ENCODE measurements around the gene HOXC5. TPM values are rescaled to one million over a fixed set of nuclear protein-coding genes. Genes with fewer than 3 reads are reported as not detected.

The HOXC5 gene
- total RNA-seq, 1 experiment from 2014 or later = 5.0 TPM

GRCh38 chr12:54015018-54015931 lies 17.6 kb upstream of the HOXC5 start:
- peaks cover 51% of the 10 kb centered on the region for H3K4me1 ChIP-seq (ENCODE audit: control insufficient read depth, insufficient read depth, low read length)
- TF ChIP-seq POLR2AphosphoS5 (IDR thresholded peaks at IDR 0.05; ENCODE audit: low read depth, low read length) (no peak), SIN3A (IDR thresholded peaks at IDR 0.05; ENCODE audit: borderline replicate concordance, insufficient read depth, low read depth, low read length) (no peak), REST (IDR thresholded peaks at IDR 0.05; ENCODE audit: insufficient read depth in 1 of 2, low read depth in 2 of 2, low read length in 1 of 2) (no peak), TCF7L2 (IDR thresholded peaks at IDR 0.05; ENCODE audit: low read depth, low read length) (no peak), CTCF (IDR thresholded peaks at IDR 0.05) (no peak)
- peaks cover 2% of the 10 kb centered on the region; the same call in 1 of the 2 replicates for H3K36me3 ChIP-seq (ENCODE audit: control insufficient read depth, insufficient read depth, low read length)
- peak overlapping the region; percentile 72 to 91 for H3K4me3 ChIP-seq (ENCODE audit: low read depth in 2 of 2, low read length in 2 of 2)
- no TSS peak for BruUV-seq (replicated peaks)
- intact Hi-C loops (cut with micrococcal nuclease; ENCODE audit: unreplicated experiment) (no loop called here), in situ Hi-C loops (cut with HindIII; ENCODE audit: low pct_unique_long_range_greater_than_20kb, low sequenced_read_pairs) (no loop called here)
- no peaks in the 10 kb centered on the region for H3K27me3 ChIP-seq (ENCODE audit: control insufficient read depth, insufficient read depth, low read length)
- CTCF ChIA-PET = interaction anchor here (0.5 kb wide), 1 partner anchor 28 kb away, joined by 3 read pairs; no protein-coding TSS in a partner anchor
- no peaks in the 10 kb centered on the region for H3K9me3 ChIP-seq (ENCODE audit: control insufficient read depth, insufficient read depth, low read depth, low read length)
- DNase-seq (ENCODE audit: low read depth, low spot score) (no peak), ATAC-seq (no peak)
- POLR2A ChIA-PET = interaction anchor here (0.7 kb wide), 2 partner anchors 31 to 191 kb away, joined by 3 to 6 read pairs; partner anchors contain the start of gene HOXC10
- peak overlapping the region; percentile 92 for H3K27ac ChIP-seq (ENCODE audit: low read length)

GRCh38 chr12:54016051-54016450 lies 16.8 kb upstream of the HOXC5 start:
- peaks cover 58% of the 10 kb centered on the region for H3K4me1 ChIP-seq (ENCODE audit: control insufficient read depth, insufficient read depth, low read length)
- TF ChIP-seq CTCF (IDR thresholded peaks at IDR 0.05) (no peak), REST (IDR thresholded peaks at IDR 0.05; ENCODE audit: insufficient read depth in 1 of 2, low read depth in 2 of 2, low read length in 1 of 2) (no peak), SIN3A (IDR thresholded peaks at IDR 0.05; ENCODE audit: borderline replicate concordance, insufficient read depth, low read depth, low read length) (no peak), POLR2AphosphoS5 (IDR thresholded peaks at IDR 0.05; ENCODE audit: low read depth, low read length) (no peak; the same call in 1 of the 2 replicates), TCF7L2 (IDR thresholded peaks at IDR 0.05; ENCODE audit: low read depth, low read length) (no peak)
- no peaks in the 10 kb centered on the region for H3K9me3 ChIP-seq (ENCODE audit: control insufficient read depth, insufficient read depth, low read depth, low read length)
- ATAC-seq = no peak
- CTCF ChIA-PET = no interaction called here
- H3K4me3 ChIP-seq (ENCODE audit: low read depth in 2 of 2, low read length in 2 of 2) = peak overlapping the region; percentile 72 to 91
- no TSS peak for BruUV-seq (replicated peaks)
- H3K27me3 ChIP-seq (ENCODE audit: control insufficient read depth, insufficient read depth, low read length) = no peaks in the 10 kb centered on the region
- intact Hi-C loops (cut with micrococcal nuclease; ENCODE audit: unreplicated experiment) (no loop called here), in situ Hi-C loops (cut with HindIII; ENCODE audit: low pct_unique_long_range_greater_than_20kb, low sequenced_read_pairs) (no loop called here)
- no peak for DNase-seq (ENCODE audit: low read depth, low spot score)
- peaks cover 2% of the 10 kb centered on the region; the same call in 1 of the 2 replicates for H3K36me3 ChIP-seq (ENCODE audit: control insufficient read depth, insufficient read depth, low read length)
- peak overlapping the region; percentile 92 for H3K27ac ChIP-seq (ENCODE audit: low read length)
- POLR2A ChIA-PET = interaction anchor here (0.6 to 0.7 kb wide), 3 partner anchors 43 to 283 kb away, joined by 5 to 14 read pairs (median 6); no protein-coding TSS in a partner anchor

Data from Panc1 (cell line).